ENCODE measurements around the gene NKAIN4.

Gene NKAIN4

GRCh38 chr20:63284083-63284440, 29.8 kb upstream of the NKAIN4 start:
- H3K4me3 ChIP-seq (ENCODE audit: insufficient read length, low read depth), result no peak overlapping the region

GRCh38 chr20:63283397-63284082, 29.3 kb upstream of the NKAIN4 start:
- Histone ChIP-seq H3K4me3 (ENCODE audit: insufficient read length, low read depth) (no peak overlapping the region), H3K9me3 (ENCODE audit: insufficient read depth, low read length) (no peaks in the 10 kb centered on the region), H3K4me1 (ENCODE audit: insufficient read depth, insufficient read length) (peaks cover 6% of the 10 kb centered on the region), H3K36me3 (ENCODE audit: insufficient read depth, insufficient read length, low read length) (peaks cover 98% of the 10 kb centered on the region), H3K9ac (ENCODE audit: insufficient read length, low read depth) (peak overlapping the region; percentile 3), H3K27me3 (ENCODE audit: insufficient read depth, insufficient read length) (no peaks in the 10 kb centered on the region)
- TF ChIP-seq YY1 (IDR thresholded peaks at IDR 0.05; ENCODE audit: insufficient read depth, insufficient read length), result no peak
- DNase-seq (ENCODE audit: low read depth, low spot score), result no peak

More at GRCh38 chr20:63284083-63284440, 29.8 kb upstream of the NKAIN4 start:
- Histone ChIP-seq H3K4me1 (ENCODE audit: insufficient read depth, insufficient read length) (peaks cover 6% of the 10 kb centered on the region), H3K27me3 (ENCODE audit: insufficient read depth, insufficient read length) (no peaks in the 10 kb centered on the region), H3K9ac (ENCODE audit: insufficient read length, low read depth) (no peak overlapping the region), H3K9me3 (ENCODE audit: insufficient read depth, low read length) (no peaks in the 10 kb centered on the region), H3K36me3 (ENCODE audit: insufficient read depth, insufficient read length, low read length) (peaks cover 98% of the 10 kb centered on the region)
- no peak for DNase-seq (ENCODE audit: low read depth, low spot score)
- no peak for TF ChIP-seq SUZ12 (IDR thresholded peaks at IDR 0.05; ENCODE audit: extremely low read depth, insufficient read depth, insufficient read length)
- TF ChIP-seq YY1 (IDR thresholded peaks at IDR 0.05; ENCODE audit: insufficient read depth, insufficient read length), result no peak
- no peak for TF ChIP-seq ZNF274 (IDR thresholded peaks at IDR 0.05; ENCODE audit: low read depth, low read length)

GRCh38 chr20:63282946-63283345, 28.7 kb upstream of the NKAIN4 start:
- TF ChIP-seq SUZ12 (IDR thresholded peaks at IDR 0.05; ENCODE audit: extremely low read depth, insufficient read depth, insufficient read length) (no peak), ZNF274 (IDR thresholded peaks at IDR 0.05; ENCODE audit: low read depth, low read length) (no peak), YY1 (IDR thresholded peaks at IDR 0.05; ENCODE audit: insufficient read depth, insufficient read length) (no peak)
- H3K27me3 ChIP-seq (ENCODE audit: insufficient read depth, insufficient read length), result no peaks in the 10 kb centered on the region
- no peak overlapping the region for H3K4me3 ChIP-seq (ENCODE audit: insufficient read length, low read depth)
- no peak for DNase-seq (ENCODE audit: low read depth, low spot score)
- peak overlapping the region; percentile 3 for H3K9ac ChIP-seq (ENCODE audit: insufficient read length, low read depth)
- peaks cover 6% of the 10 kb centered on the region for H3K4me1 ChIP-seq (ENCODE audit: insufficient read depth, insufficient read length)
- H3K36me3 ChIP-seq (ENCODE audit: insufficient read depth, insufficient read length, low read length), result peaks cover 98% of the 10 kb centered on the region
- no peaks in the 10 kb centered on the region for H3K9me3 ChIP-seq (ENCODE audit: insufficient read depth, low read length)

- Histone ChIP-seq H3K9me3 (ENCODE audit: insufficient read depth, low read length) (no peaks in the 10 kb centered on the region), H3K9ac (ENCODE audit: insufficient read length, low read depth) (no peak overlapping the region), H3K4me3 (ENCODE audit: insufficient read length, low read depth) (no peak overlapping the region), H3K4me1 (ENCODE audit: insufficient read depth, insufficient read length) (peaks cover 6% of the 10 kb centered on the region), H3K27me3 (ENCODE audit: insufficient read depth, insufficient read length) (no peaks in the 10 kb centered on the region), H3K36me3 (ENCODE audit: insufficient read depth, insufficient read length, low read length) (peaks cover 99% of the 10 kb centered on the region)
- DNase-seq (ENCODE audit: low read depth, low spot score), result no peak
- TF ChIP-seq ZNF274 (IDR thresholded peaks at IDR 0.05; ENCODE audit: low read depth, low read length) (no peak), YY1 (IDR thresholded peaks at IDR 0.05; ENCODE audit: insufficient read depth, insufficient read length) (no peak), SUZ12 (IDR thresholded peaks at IDR 0.05; ENCODE audit: extremely low read depth, insufficient read depth, insufficient read length) (no peak)
Measured at GRCh38 chr20:63281742-63282665, 27.7 kb upstream of the NKAIN4 start.

- no peak for DNase-seq (ENCODE audit: low read depth, low spot score)
- H3K4me1 ChIP-seq (ENCODE audit: insufficient read depth, insufficient read length), result peaks cover 6% of the 10 kb centered on the region
- H3K36me3 ChIP-seq (ENCODE audit: insufficient read depth, insufficient read length, low read length), result peaks cover 99% of the 10 kb centered on the region
- no peak overlapping the region for H3K4me3 ChIP-seq (ENCODE audit: insufficient read length, low read depth)
- H3K9me3 ChIP-seq (ENCODE audit: insufficient read depth, low read length), result no peaks in the 10 kb centered on the region
- H3K27me3 ChIP-seq (ENCODE audit: insufficient read depth, insufficient read length), result no peaks in the 10 kb centered on the region
- no peak overlapping the region for H3K9ac ChIP-seq (ENCODE audit: insufficient read length, low read depth)
- TF ChIP-seq SUZ12 (IDR thresholded peaks at IDR 0.05; ENCODE audit: extremely low read depth, insufficient read depth, insufficient read length) (no peak), ZNF274 (IDR thresholded peaks at IDR 0.05; ENCODE audit: low read depth, low read length) (no peak), YY1 (IDR thresholded peaks at IDR 0.05; ENCODE audit: insufficient read depth, insufficient read length) (no peak)
Measured at GRCh38 chr20:63280929-63281545, 26.8 kb upstream of the NKAIN4 start.

GRCh38 chr20:63280371-63280770, 26.1 kb upstream of the NKAIN4 start:
- TF ChIP-seq SUZ12 (IDR thresholded peaks at IDR 0.05; ENCODE audit: extremely low read depth, insufficient read depth, insufficient read length), result no peak
- no peak for TF ChIP-seq YY1 (IDR thresholded peaks at IDR 0.05; ENCODE audit: insufficient read depth, insufficient read length)
- TF ChIP-seq ZNF274 (IDR thresholded peaks at IDR 0.05; ENCODE audit: low read depth, low read length), result no peak
- Histone ChIP-seq H3K27me3 (ENCODE audit: insufficient read depth, insufficient read length) (no peaks in the 10 kb centered on the region), H3K4me3 (ENCODE audit: insufficient read length, low read depth) (no peak overlapping the region), H3K9me3 (ENCODE audit: insufficient read depth, low read length) (no peaks in the 10 kb centered on the region), H3K36me3 (ENCODE audit: insufficient read depth, insufficient read length, low read length) (peaks cover 99% of the 10 kb centered on the region), H3K9ac (ENCODE audit: insufficient read length, low read depth) (no peak overlapping the region), H3K4me1 (ENCODE audit: insufficient read depth, insufficient read length) (peaks cover 6% of the 10 kb centered on the region)
- no peak for DNase-seq (ENCODE audit: low read depth, low spot score)

GRCh38 chr20:63279931-63280330, 25.7 kb upstream of the NKAIN4 start:
- no peaks in the 10 kb centered on the region for H3K9me3 ChIP-seq (ENCODE audit: insufficient read depth, low read length)
- DNase-seq (ENCODE audit: low read depth, low spot score), result no peak
- TF ChIP-seq ZNF274 (IDR thresholded peaks at IDR 0.05; ENCODE audit: low read depth, low read length) (no peak), SUZ12 (IDR thresholded peaks at IDR 0.05; ENCODE audit: extremely low read depth, insufficient read depth, insufficient read length) (no peak)
- H3K4me3 ChIP-seq (ENCODE audit: insufficient read length, low read depth), result no peak overlapping the region
- H3K36me3 ChIP-seq (ENCODE audit: insufficient read depth, insufficient read length, low read length), result peaks cover 99% of the 10 kb centered on the region
- peaks cover 9% of the 10 kb centered on the region for H3K4me1 ChIP-seq (ENCODE audit: insufficient read depth, insufficient read length)
- H3K9ac ChIP-seq (ENCODE audit: insufficient read length, low read depth), result no peak overlapping the region
- H3K27me3 ChIP-seq (ENCODE audit: insufficient read depth, insufficient read length), result no peaks in the 10 kb centered on the region

All from NT2/D1 (cell line).